Adrenal gland (tissue), 5 donors: Measurements from ENCODE around the gene TRIM63.

ENCODE experiments used
- POLR2A ChIP-seq, 2 donors: fragments of 450-650 bp; IDR thresholded peaks; one replicate each; pipeline ENCODE4 v1.6.1; 2017; ENCODE audit warnings: antibody characterized with exemption in 2 of 2, mild to moderate bottlenecking in 2 of 2, moderate library complexity in 1 of 2
- TF ChIP-seq, protein P1 (sequence below), 6 experiments: fragments of 450-650 bp in 4 of 6; fragments of 200-600 bp in 2 of 6; sonication (generic) in 1 of 6; IDR thresholded peaks; 1 replicate in 5 of 6; 2 replicates in 1 of 6; pipeline versions ENCODE4 v1.5.1 to v1.8.0; 2016 to 2021; ENCODE audit warnings: antibody characterized with exemption in 6 of 6, mild to moderate bottlenecking in 2 of 6, moderate library complexity in 1 of 6
- donor health status: DM: no; HTN: no; CAD: no.

DNA sequence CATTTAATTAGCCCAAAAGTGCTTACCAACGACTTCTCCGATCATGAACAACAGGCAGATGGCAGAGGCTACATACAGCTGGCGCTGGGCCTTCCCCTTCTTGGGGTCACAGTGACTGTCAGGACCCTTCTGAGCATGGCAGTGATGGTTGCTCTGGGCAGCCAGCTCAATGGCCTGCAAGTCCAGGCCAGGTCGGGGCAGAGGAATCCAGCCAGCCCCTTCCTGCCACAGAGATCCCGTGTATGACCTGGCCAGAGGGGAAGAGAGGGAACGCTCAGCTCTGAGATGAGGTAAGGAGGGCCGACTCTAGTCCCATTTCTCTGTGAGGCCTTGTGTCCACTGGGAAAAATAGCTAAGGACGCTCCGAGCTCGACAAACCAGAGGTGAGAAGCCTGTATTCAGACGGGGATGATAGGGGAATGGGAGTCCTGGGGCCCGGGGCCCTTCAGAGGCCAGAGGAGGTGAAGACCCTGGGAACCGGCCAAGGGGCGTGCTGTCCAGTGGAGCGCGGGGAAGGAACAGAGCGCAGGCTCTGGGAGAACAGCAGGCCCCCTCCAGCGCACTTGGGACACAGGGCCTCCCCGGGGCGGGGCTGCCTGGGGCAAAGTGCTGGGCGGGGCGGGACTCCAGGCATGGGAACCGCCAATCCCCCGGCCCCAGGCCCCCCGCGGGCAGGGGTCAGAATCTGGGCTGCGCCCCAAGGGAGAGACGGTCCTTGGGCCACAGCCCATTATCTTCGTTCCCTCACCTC, 22.3 kb downstream of the TRIM63 start:
- TF ChIP-seq, protein P1, sequence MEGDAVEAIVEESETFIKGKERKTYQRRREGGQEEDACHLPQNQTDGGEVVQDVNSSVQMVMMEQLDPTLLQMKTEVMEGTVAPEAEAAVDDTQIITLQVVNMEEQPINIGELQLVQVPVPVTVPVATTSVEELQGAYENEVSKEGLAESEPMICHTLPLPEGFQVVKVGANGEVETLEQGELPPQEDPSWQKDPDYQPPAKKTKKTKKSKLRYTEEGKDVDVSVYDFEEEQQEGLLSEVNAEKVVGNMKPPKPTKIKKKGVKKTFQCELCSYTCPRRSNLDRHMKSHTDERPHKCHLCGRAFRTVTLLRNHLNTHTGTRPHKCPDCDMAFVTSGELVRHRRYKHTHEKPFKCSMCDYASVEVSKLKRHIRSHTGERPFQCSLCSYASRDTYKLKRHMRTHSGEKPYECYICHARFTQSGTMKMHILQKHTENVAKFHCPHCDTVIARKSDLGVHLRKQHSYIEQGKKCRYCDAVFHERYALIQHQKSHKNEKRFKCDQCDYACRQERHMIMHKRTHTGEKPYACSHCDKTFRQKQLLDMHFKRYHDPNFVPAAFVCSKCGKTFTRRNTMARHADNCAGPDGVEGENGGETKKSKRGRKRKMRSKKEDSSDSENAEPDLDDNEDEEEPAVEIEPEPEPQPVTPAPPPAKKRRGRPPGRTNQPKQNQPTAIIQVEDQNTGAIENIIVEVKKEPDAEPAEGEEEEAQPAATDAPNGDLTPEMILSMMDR (IDR thresholded peaks at IDR 0.05) = no peak
- no peak for TF ChIP-seq POLR2A (IDR thresholded peaks at IDR 0.05)
